OCI-LY3 (cell line): ENCODE measurements around the gene CROCC2.

Experiments used
- EZH2phosphoT487 ChIP-seq: fragments of 200-600 bp; shearing (Covaris generic); IDR thresholded peaks from 2 replicates; pipeline ENCODE4 v1.6.1; 2018; ENCODE audit warnings: antibody characterized with exemption, mixed run types, low read depth
- TF ChIP-seq, protein P1 (sequence below): fragments of 200-600, 300-600 bp; sonication (generic); IDR thresholded peaks from 2 replicates; pipeline ENCODE4 v1.5.1; 2014; ENCODE audit warnings: antibody characterized with exemption, low read length, low read depth

- TF ChIP-seq, protein P1, sequence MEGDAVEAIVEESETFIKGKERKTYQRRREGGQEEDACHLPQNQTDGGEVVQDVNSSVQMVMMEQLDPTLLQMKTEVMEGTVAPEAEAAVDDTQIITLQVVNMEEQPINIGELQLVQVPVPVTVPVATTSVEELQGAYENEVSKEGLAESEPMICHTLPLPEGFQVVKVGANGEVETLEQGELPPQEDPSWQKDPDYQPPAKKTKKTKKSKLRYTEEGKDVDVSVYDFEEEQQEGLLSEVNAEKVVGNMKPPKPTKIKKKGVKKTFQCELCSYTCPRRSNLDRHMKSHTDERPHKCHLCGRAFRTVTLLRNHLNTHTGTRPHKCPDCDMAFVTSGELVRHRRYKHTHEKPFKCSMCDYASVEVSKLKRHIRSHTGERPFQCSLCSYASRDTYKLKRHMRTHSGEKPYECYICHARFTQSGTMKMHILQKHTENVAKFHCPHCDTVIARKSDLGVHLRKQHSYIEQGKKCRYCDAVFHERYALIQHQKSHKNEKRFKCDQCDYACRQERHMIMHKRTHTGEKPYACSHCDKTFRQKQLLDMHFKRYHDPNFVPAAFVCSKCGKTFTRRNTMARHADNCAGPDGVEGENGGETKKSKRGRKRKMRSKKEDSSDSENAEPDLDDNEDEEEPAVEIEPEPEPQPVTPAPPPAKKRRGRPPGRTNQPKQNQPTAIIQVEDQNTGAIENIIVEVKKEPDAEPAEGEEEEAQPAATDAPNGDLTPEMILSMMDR: no peak
- no peak for TF ChIP-seq EZH2phosphoT487
These were observed 49.4 kb downstream of the CROCC2 start for GRCh38 chr2:240955306-240956170.
